LNCaP clone FGC (cell line): ENCODE data around the gene CENPP.

Experiments
- DNase-seq: peaks from one replicate; pipeline ENCODE4 v3.0.0-alpha.2; 2011; ENCODE audit warnings: low read depth
- H3K4me3 ChIP-seq: 2 replicates; pipeline ENCODE4 v1.5.1; 2011; ENCODE audit warnings: mild to moderate bottlenecking, low read depth, low read length, control low read depth
- CTCF ChIP-seq: IDR thresholded peaks from 2 replicates; pipeline ENCODE4 v1.5.1; 2012; ENCODE audit warnings: mild to moderate bottlenecking; ENCODE audit not compliant: control insufficient read depth, insufficient read depth; ENCODE audit errors: extremely low read depth

CENPP gene

GRCh38 chr9:92486371-92486770 lies 160.6 kb downstream of the CENPP start:
- TF ChIP-seq CTCF = no peak
- DNase-seq = no peak
- H3K4me3 ChIP-seq = no peak overlapping the region

- DNase-seq = no peak
- H3K4me3 ChIP-seq = no peak overlapping the region
- no peak for TF ChIP-seq CTCF
These were observed 163.2 kb downstream of the CENPP start for GRCh38 chr9:92488681-92489550.

- TF ChIP-seq CTCF = no peak
- H3K4me3 ChIP-seq = no peak overlapping the region
- DNase-seq = no peak
These were observed 167.1 kb downstream of the CENPP start for GRCh38 chr9:92492781-92493401.

GRCh38 chr9:92493749-92494387 lies 168.1 kb downstream of the CENPP start:
- TF ChIP-seq CTCF = no peak
- no peak for DNase-seq

GRCh38 chr9:92494856-92495255 lies 169.1 kb downstream of the CENPP start:
- TF ChIP-seq CTCF = no peak
- DNase-seq = no peak
- no peak overlapping the region for H3K4me3 ChIP-seq

More at GRCh38 chr9:92493749-92494387, 168.1 kb downstream of the CENPP start:
- no peak overlapping the region for H3K4me3 ChIP-seq

- no peak for DNase-seq
- TF ChIP-seq CTCF = no peak
- H3K4me3 ChIP-seq = no peak overlapping the region
These were observed 170.8 kb downstream of the CENPP start for GRCh38 chr9:92496396-92497176.
